Mesendoderm (in vitro differentiated cells): ENCODE results near the gene PARM1.
"Not testable (repeated sequence)": the region's sequence is repeated elsewhere in the genome, so short reads cannot be mapped to it uniquely, and the experiment has no call there.

Source experiments
- DNase-seq: peaks from one replicate; pipeline ENCODE4 v3.0.0; 2013
- H2AK5ac ChIP-seq: 2 replicates; pipeline ENCODE4 v1.6.1; 2013; ENCODE audit warnings: low read length, inconsistent platforms
- H2BK120ac ChIP-seq: 2 replicates; pipeline ENCODE4 v1.6.1; 2013; ENCODE audit warnings: low read depth, mild to moderate bottlenecking, low read length, moderate library complexity, mixed read lengths
- H2BK15ac ChIP-seq: replicated peaks from 2 replicates; pipeline ENCODE4 v1.6.1; 2013; ENCODE audit warnings: low read depth, mild to moderate bottlenecking, moderate library complexity
- H2BK5ac ChIP-seq: 2 replicates; pipeline ENCODE4 v1.6.1; 2013; ENCODE audit warnings: low read length, inconsistent platforms
- H3K18ac ChIP-seq: 2 replicates; pipeline ENCODE4 v1.6.1; 2013; ENCODE audit warnings: mild to moderate bottlenecking, low read length, mixed read lengths
- H3K23ac ChIP-seq: one replicate; pipeline ENCODE4 v1.6.1; 2013; ENCODE audit warnings: low read length
- H3K27ac ChIP-seq: 2 replicates; pipeline ENCODE4 v1.5.1; 2013; ENCODE audit warnings: low read depth, mild to moderate bottlenecking, inconsistent platforms, low read length, moderate library complexity
- H3K27me3 ChIP-seq: 2 replicates; pipeline ENCODE4 v1.6.1; 2013; ENCODE audit warnings: low read length, control low read depth, mild to moderate bottlenecking, inconsistent platforms; ENCODE audit not compliant: insufficient read depth, poor library complexity
- H3K36me3 ChIP-seq: 2 replicates; pipeline ENCODE4 v1.6.1; 2013; ENCODE audit warnings: low read length, inconsistent platforms; ENCODE audit not compliant: control insufficient read depth, insufficient read depth
- H3K4ac ChIP-seq: one replicate; pipeline ENCODE4 v1.6.1; 2013; ENCODE audit warnings: low read depth, mild to moderate bottlenecking, low read length, moderate library complexity
- H3K4me1 ChIP-seq: 2 replicates; pipeline ENCODE4 v1.6.1; 2013; ENCODE audit warnings: low read depth, low read length, inconsistent platforms; ENCODE audit not compliant: control insufficient read depth
- H3K4me2 ChIP-seq: 2 replicates; pipeline ENCODE4 v1.6.1; 2013; ENCODE audit warnings: low read length
- H3K4me3 ChIP-seq: 2 replicates; pipeline ENCODE4 v1.5.1; 2013; ENCODE audit warnings: mild to moderate bottlenecking, low read length
- H3K56ac ChIP-seq: one replicate; pipeline ENCODE4 v1.6.1; 2013; ENCODE audit warnings: low read length
- H3K79me1 ChIP-seq: 2 replicates; pipeline ENCODE4 v1.6.1; 2013; ENCODE audit warnings: low read length, inconsistent platforms
- H3K79me2 ChIP-seq: 2 replicates; pipeline ENCODE4 v1.6.1; 2013; ENCODE audit warnings: mild to moderate bottlenecking, low read length; ENCODE audit not compliant: control insufficient read depth, insufficient read depth
- H3K9ac ChIP-seq: 2 replicates; pipeline ENCODE4 v1.6.1; 2013; ENCODE audit warnings: low read length, inconsistent platforms
- H4K5ac ChIP-seq: one replicate; pipeline ENCODE4 v1.6.1; 2013; ENCODE audit warnings: low read length
- H4K8ac ChIP-seq: one replicate; pipeline ENCODE4 v1.6.1; 2013; ENCODE audit warnings: low read depth, mild to moderate bottlenecking, control low read depth, low read length, moderate library complexity
- WGBS: extraction: QIAGEN DNeasy Blood & Tissue Kit; methylation state at CpG from one replicate; pipeline ENCODE4 v1.1.7; 2013; ENCODE audit warnings: low lambda C conversion rate, missing lambda C conversion rate; ENCODE audit not compliant: insufficient coverage; ENCODE audit errors: extremely low coverage; 5-methylcytosine and 5-hydroxymethylcytosine counted together

Gene PARM1

GRCh38 chr4:74990276-74990875, 57.5 kb downstream of the PARM1 start:
- H3K79me1 ChIP-seq = no peaks in the 10 kb centered on the region
- no peak overlapping the region for H3K9ac ChIP-seq
- no peak overlapping the region for H3K23ac ChIP-seq
- H3K27me3 ChIP-seq = no peaks in the 10 kb centered on the region
- no peak overlapping the region for H3K27ac ChIP-seq
- H2BK120ac ChIP-seq = no peak overlapping the region
- no peak overlapping the region for H2AK5ac ChIP-seq
- H3K56ac ChIP-seq = no peak overlapping the region
- no peaks in the 10 kb centered on the region for H3K36me3 ChIP-seq
- DNase-seq = no peak
- no peak overlapping the region for H2BK5ac ChIP-seq
- H4K8ac ChIP-seq = no peak overlapping the region
- H3K79me2 ChIP-seq = no peaks in the 10 kb centered on the region
- no peak overlapping the region for H2BK15ac ChIP-seq
- H3K4me3 ChIP-seq = no peak overlapping the region
- no CpG with 5 or more reads among the region's 2 CpGs for WGBS
- H3K18ac ChIP-seq = no peak overlapping the region
- no peaks in the 10 kb centered on the region for H3K4me1 ChIP-seq
- H3K4ac ChIP-seq = no peak overlapping the region
- H4K5ac ChIP-seq = no peak overlapping the region
- H3K4me2 ChIP-seq = no peak overlapping the region

GRCh38 chr4:74994436-74994835, 61.5 kb downstream of the PARM1 start:
- not testable (repeated sequence) for H4K5ac ChIP-seq, H3K9ac ChIP-seq, H3K23ac ChIP-seq, H3K4me3 ChIP-seq, H3K79me2 ChIP-seq, H3K56ac ChIP-seq, H3K79me1 ChIP-seq, H2BK15ac ChIP-seq, H2AK5ac ChIP-seq, H3K4ac ChIP-seq, H3K27me3 ChIP-seq, DNase-seq, H2BK120ac ChIP-seq, H4K8ac ChIP-seq, H3K4me1 ChIP-seq, H3K18ac ChIP-seq, H2BK5ac ChIP-seq, H3K4me2 ChIP-seq, H3K36me3 ChIP-seq, H3K27ac ChIP-seq
- no CpG with 5 or more reads among the region's 2 CpGs for WGBS

GRCh38 chr4:74996996-74997395, 64.1 kb downstream of the PARM1 start:
- Histone ChIP-seq H2AK5ac (no peak overlapping the region), H3K79me1 (no peaks in the 10 kb centered on the region), H3K27ac (no peak overlapping the region), H3K23ac (no peak overlapping the region), H3K4me2 (no peak overlapping the region), H2BK15ac (no peak overlapping the region), H2BK120ac (no peak overlapping the region), H3K56ac (no peak overlapping the region), H2BK5ac (no peak overlapping the region), H3K4me3 (no peak overlapping the region), H3K36me3 (no peaks in the 10 kb centered on the region), H3K27me3 (no peaks in the 10 kb centered on the region), H4K8ac (no peak overlapping the region), H3K79me2 (no peaks in the 10 kb centered on the region), H3K4me1 (no peaks in the 10 kb centered on the region), H3K4ac (no peak overlapping the region), H3K9ac (no peak overlapping the region), H3K18ac (no peak overlapping the region), H4K5ac (no peak overlapping the region)
- no CpG with 5 or more reads among the region's 1 CpG for WGBS
- peak; percentile 40 for DNase-seq

GRCh38 chr4:74997948-74998729, 65.2 kb downstream of the PARM1 start:
- Histone ChIP-seq H2BK15ac (no peak overlapping the region), H3K23ac (no peak overlapping the region), H3K79me2 (no peaks in the 10 kb centered on the region), H3K27me3 (no peaks in the 10 kb centered on the region), H4K8ac (no peak overlapping the region), H3K56ac (no peak overlapping the region), H3K36me3 (no peaks in the 10 kb centered on the region), H4K5ac (no peak overlapping the region), H3K27ac (no peak overlapping the region), H3K4me2 (no peak overlapping the region), H3K9ac (no peak overlapping the region), H3K4me1 (no peaks in the 10 kb centered on the region), H2AK5ac (no peak overlapping the region), H3K4ac (no peak overlapping the region), H2BK120ac (no peak overlapping the region), H3K4me3 (no peak overlapping the region), H2BK5ac (no peak overlapping the region), H3K18ac (no peak overlapping the region), H3K79me1 (no peaks in the 10 kb centered on the region)
- no peak for DNase-seq
- no CpG with 5 or more reads among the region's 3 CpGs for WGBS

- Histone ChIP-seq H3K23ac (no peak overlapping the region), H2AK5ac (no peak overlapping the region), H3K18ac (no peak overlapping the region), H3K79me2 (no peaks in the 10 kb centered on the region), H2BK15ac (no peak overlapping the region), H3K27me3 (no peaks in the 10 kb centered on the region), H3K4me2 (no peak overlapping the region), H2BK5ac (no peak overlapping the region), H3K4ac (no peak overlapping the region), H3K4me3 (no peak overlapping the region), H3K36me3 (no peaks in the 10 kb centered on the region), H2BK120ac (no peak overlapping the region), H3K56ac (no peak overlapping the region), H4K8ac (no peak overlapping the region), H3K9ac (no peak overlapping the region), H3K4me1 (no peaks in the 10 kb centered on the region), H4K5ac (no peak overlapping the region), H3K79me1 (no peaks in the 10 kb centered on the region), H3K27ac (no peak overlapping the region)
- WGBS = no CpG with 5 or more reads among the region's 6 CpGs
- no peak for DNase-seq
Observed at GRCh38 chr4:74999714-75000309, 66.9 kb downstream of the PARM1 start.
